B cell (primary cell): ENCODE data around the gene APP. TPM values are rescaled to one million over a fixed set of nuclear protein-coding genes. Genes with fewer than 3 reads are reported as not detected.
"Not testable (repeated sequence)": the region's sequence is repeated elsewhere in the genome, so short reads cannot be mapped to it uniquely, and the experiment has no call there.

Experiments used
- ATAC-seq: fragments of 200-7000 bp; cut with Tn5 transposase; one replicate; pipeline ENCODE4 v1.10.0; 2021; ENCODE audit warnings: low read depth, mild to moderate bottlenecking, moderate number of reproducible peaks, moderate library complexity
- CTCF ChIA-PET: fragments of 350-600 bp; sonication (Branson Sonifier 250); formaldehyde crosslinking; loops from one replicate; lab custom pipeline; 2021; ENCODE audit warnings: antibody characterized with exemption, inconsistent platforms; lab: Charles Lee
- POLR2A ChIA-PET: fragments of 350-600 bp; sonication (Branson Sonifier 250); formaldehyde crosslinking; loops from one replicate; lab custom pipeline; 2021; ENCODE audit warnings: antibody characterized with exemption; lab: Charles Lee
- DNase-seq: peaks from one replicate; pipeline ENCODE4 v3.0.0; 2013
- H2AFZ ChIP-seq: 2 replicates; pipeline ENCODE4 v1.6.1; 2012; ENCODE audit warnings: mild to moderate bottlenecking, low read depth, low read length; ENCODE audit not compliant: insufficient read depth, poor library complexity, severe bottlenecking
- H3K27ac ChIP-seq, 2 donors: 1 replicate in 1 of 2; 2 replicates in 1 of 2; pipeline ENCODE4 v1.5.1; 2012 to 2013; ENCODE audit warnings: low read length in 2 of 2, mild to moderate bottlenecking in 2 of 2, moderate library complexity in 1 of 2
- H3K27me3 ChIP-seq, 4 experiments: fragments of 200-600 bp in 1 of 4; sonication (generic) in 1 of 4; replicated peaks in 1 of 4; 1 replicate in 2 of 4; 2 replicates in 2 of 4; pipeline versions ENCODE4 v1.6.1 to v1.7.0; 2013 to 2016; ENCODE audit warnings: low read length in 3 of 4, mild to moderate bottlenecking in 2 of 4, mixed read lengths in 1 of 4, moderate library complexity in 1 of 4; ENCODE audit not compliant: insufficient read depth in 4 of 4, control insufficient read depth in 3 of 4; ENCODE audit errors: control extremely low read depth in 1 of 4
- H3K36me3 ChIP-seq, 2 experiments: replicated peaks in 1 of 2; 1 replicate in 1 of 2; 2 replicates in 1 of 2; pipeline versions ENCODE4 v1.6.1 to v1.7.1; 2013; ENCODE audit warnings: low read length in 1 of 2; ENCODE audit not compliant: insufficient read depth in 2 of 2, control insufficient read depth in 1 of 2; ENCODE audit errors: control extremely low read depth in 1 of 2, extremely low read depth in 1 of 2
- H3K4me1 ChIP-seq, 2 donors: fragments of 200-600 bp in 1 of 2; sonication (generic) in 1 of 2; 1 replicate in 1 of 2; 2 replicates in 1 of 2; pipeline versions ENCODE4 v1.5.1 to v1.6.1; 2013 to 2017; ENCODE audit warnings: low read length in 2 of 2; ENCODE audit not compliant: control insufficient read depth in 2 of 2, insufficient read depth in 2 of 2
- H3K4me2 ChIP-seq: replicated peaks from 2 replicates; pipeline ENCODE3; 2012; ENCODE audit warnings: mild to moderate bottlenecking, low read depth, low read length; ENCODE audit not compliant: poor library complexity, severe bottlenecking
- H3K4me3 ChIP-seq, 5 experiments: fragments of 200-600 bp in 1 of 5; sonication (generic) in 1 of 5; 1 replicate in 3 of 5; 2 replicates in 2 of 5; pipeline versions ENCODE4 v1.5.1 to v1.7.0; 2011 to 2016; ENCODE audit warnings: low read length in 4 of 5, mild to moderate bottlenecking in 4 of 5, low read depth in 2 of 5, control low read depth in 1 of 5, moderate library complexity in 1 of 5; ENCODE audit not compliant: insufficient read depth in 1 of 5; ENCODE audit errors: control extremely low read depth in 1 of 5, extremely low read depth in 1 of 5
- H3K79me2 ChIP-seq: fragments of 200-600 bp; sonication (generic); one replicate; pipeline ENCODE4 v1.6.0; 2016; ENCODE audit warnings: low read length; ENCODE audit not compliant: control insufficient read depth, insufficient read depth
- H3K9ac ChIP-seq: fragments of 200-600 bp; sonication (generic); 2 replicates; pipeline ENCODE4 v1.6.1; 2017; ENCODE audit warnings: mild to moderate bottlenecking, low read length, moderate library complexity
- H3K9me3 ChIP-seq, 3 donors: one replicate each; pipeline versions ENCODE4 v1.6.1 to v1.7.1; 2013; ENCODE audit warnings: low read length in 2 of 3; ENCODE audit not compliant: control insufficient read depth in 2 of 3, insufficient read depth in 1 of 3; ENCODE audit errors: control extremely low read depth in 1 of 3
- H4K20me1 ChIP-seq: 2 replicates; pipeline ENCODE4 v1.6.0; 2012; ENCODE audit warnings: mild to moderate bottlenecking, low read length; ENCODE audit not compliant: insufficient read depth, control insufficient read depth, poor library complexity, severe bottlenecking
- H3K27ac Mint-ChIP-seq: one replicate; pipeline ENCODE4 v1.8.0; 2021; ENCODE audit warnings: mixed read lengths
- H3K27me3 Mint-ChIP-seq: one replicate; pipeline ENCODE4 v1.8.0; 2021; ENCODE audit warnings: mixed read lengths
- H3K4me1 Mint-ChIP-seq: one replicate; pipeline ENCODE4 v1.8.0; 2021; ENCODE audit warnings: mixed read lengths
- H3K4me3 Mint-ChIP-seq: one replicate; pipeline ENCODE4 v1.8.0; 2021; ENCODE audit warnings: mixed read lengths
- H3K9me3 Mint-ChIP-seq: one replicate; pipeline ENCODE4 v1.8.0; 2022; ENCODE audit warnings: mixed read lengths; ENCODE audit not compliant: insufficient read depth
- EZH2 ChIP-seq: IDR thresholded peaks from 2 replicates; pipeline ENCODE4 v1.6.1; 2012; ENCODE audit warnings: borderline replicate concordance, low read depth, mild to moderate bottlenecking, moderate library complexity, low read length; ENCODE audit not compliant: insufficient read depth, poor library complexity, severe bottlenecking
- WGBS: methylation state at CpG from one replicate; pipeline ENCODE4 v1.1.5; 2013; ENCODE audit warnings: missing lambda C conversion rate; ENCODE audit not compliant: insufficient coverage; 5-methylcytosine and 5-hydroxymethylcytosine counted together
- intact Hi-C: fragments of 100-400 bp; cut with micrococcal nuclease; formaldehyde crosslinking; loops from one replicate; pipeline ENCODE4 v1.10.0; 2022
- polyA plus RNA-seq: library from polyadenylated mRNA; depleted of rRNA; stranded (reverse); fragments of >200 nt; gene quantifications from 2 replicates; pipeline ENCODE4 v1.2.3, GENCODE V29; 2012
- total RNA-seq, 2 donors: library from RNA; stranded (reverse); fragments of 120-200 nt in 1 of 2; gene quantifications; 1 replicate in 1 of 2; 2 replicates in 1 of 2; pipeline versions ENCODE4 v1.2.3 to v1.2.4, GENCODE V29; 2013 to 2022
- TF ChIP-seq, protein P1 (sequence below): fragments of 200-600 bp; IDR thresholded peaks from one replicate; pipeline ENCODE4 v1.8.0; 2022; ENCODE audit warnings: antibody characterized with exemption, mild to moderate bottlenecking

Gene APP
- total and polyA plus RNA-seq, 2 donors (not counting 1 experiment from before 2014, with no cell fraction given) = 28.3 to 34.7 TPM

GRCh38 chr21:25925936-25926335 is 244.6 kb downstream of the APP start:
- WGBS = no CpG with 5 or more reads among the region's 2 CpGs
- H3K36me3 ChIP-seq = no peaks in the 10 kb centered on the region
- POLR2A ChIA-PET = no interaction called here
- H3K79me2 ChIP-seq = no peaks in the 10 kb centered on the region
- H3K4me1 Mint-ChIP-seq = no peaks in the 10 kb centered on the region
- H3K4me3 Mint-ChIP-seq = no peak overlapping the region
- no peak overlapping the region for H3K4me3 ChIP-seq
- H3K4me2 ChIP-seq = no peak overlapping the region
- TF ChIP-seq EZH2 = no peak
- TF ChIP-seq, protein P1, sequence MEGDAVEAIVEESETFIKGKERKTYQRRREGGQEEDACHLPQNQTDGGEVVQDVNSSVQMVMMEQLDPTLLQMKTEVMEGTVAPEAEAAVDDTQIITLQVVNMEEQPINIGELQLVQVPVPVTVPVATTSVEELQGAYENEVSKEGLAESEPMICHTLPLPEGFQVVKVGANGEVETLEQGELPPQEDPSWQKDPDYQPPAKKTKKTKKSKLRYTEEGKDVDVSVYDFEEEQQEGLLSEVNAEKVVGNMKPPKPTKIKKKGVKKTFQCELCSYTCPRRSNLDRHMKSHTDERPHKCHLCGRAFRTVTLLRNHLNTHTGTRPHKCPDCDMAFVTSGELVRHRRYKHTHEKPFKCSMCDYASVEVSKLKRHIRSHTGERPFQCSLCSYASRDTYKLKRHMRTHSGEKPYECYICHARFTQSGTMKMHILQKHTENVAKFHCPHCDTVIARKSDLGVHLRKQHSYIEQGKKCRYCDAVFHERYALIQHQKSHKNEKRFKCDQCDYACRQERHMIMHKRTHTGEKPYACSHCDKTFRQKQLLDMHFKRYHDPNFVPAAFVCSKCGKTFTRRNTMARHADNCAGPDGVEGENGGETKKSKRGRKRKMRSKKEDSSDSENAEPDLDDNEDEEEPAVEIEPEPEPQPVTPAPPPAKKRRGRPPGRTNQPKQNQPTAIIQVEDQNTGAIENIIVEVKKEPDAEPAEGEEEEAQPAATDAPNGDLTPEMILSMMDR = no peak
- CTCF ChIA-PET = no interaction called here
- no peak overlapping the region for H3K9ac ChIP-seq
- DNase-seq (no peak), ATAC-seq (no peak)
- H3K9me3 ChIP-seq = no peaks in the 10 kb centered on the region
- H3K27me3 Mint-ChIP-seq = no peaks in the 10 kb centered on the region
- intact Hi-C loops = no loop called here
- no peaks in the 10 kb centered on the region for H3K27me3 ChIP-seq
- no peaks in the 10 kb centered on the region for H3K9me3 Mint-ChIP-seq
- no peaks in the 10 kb centered on the region for H4K20me1 ChIP-seq
- H3K27ac ChIP-seq = no peak overlapping the region
- no peak overlapping the region for H2AFZ ChIP-seq
- no peaks in the 10 kb centered on the region for H3K4me1 ChIP-seq
- H3K27ac Mint-ChIP-seq = no peak overlapping the region

DNA sequence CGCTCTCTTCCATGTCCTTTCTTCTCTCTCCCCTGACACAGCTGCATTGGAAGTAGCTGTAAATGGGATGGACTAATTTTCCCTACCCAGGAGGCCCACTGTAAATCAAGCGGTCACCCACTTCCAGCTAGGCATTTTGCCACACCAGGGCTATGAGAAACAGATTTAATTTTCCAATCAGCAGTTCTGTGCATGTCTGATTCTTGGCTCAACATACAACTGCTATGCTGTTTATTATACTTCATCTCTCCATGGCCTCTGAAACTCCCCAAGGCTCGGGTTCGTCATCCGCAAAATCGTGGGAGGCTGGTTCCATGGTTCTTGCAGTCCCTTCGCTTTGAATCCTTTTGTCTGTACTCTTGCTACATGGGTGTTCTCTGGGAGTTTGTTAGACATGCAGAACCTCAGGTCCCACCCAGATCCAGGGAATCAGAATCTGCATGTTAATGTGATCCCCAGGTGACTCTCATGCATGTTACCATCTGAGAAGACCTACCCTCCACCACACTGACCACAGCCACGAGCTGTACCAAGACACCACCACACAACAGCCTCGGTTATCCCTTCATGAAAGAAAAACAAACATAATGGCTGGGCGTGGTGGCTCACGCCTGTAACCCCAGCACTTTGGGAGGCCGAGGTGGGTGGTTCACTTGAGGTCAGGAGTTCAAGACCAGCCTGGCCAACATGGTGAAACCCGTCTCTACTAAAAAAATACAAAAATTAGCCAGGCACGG is 245.3 kb downstream of the APP start:
- ChIA-PET CTCF (no interaction called here), POLR2A (no interaction called here)
- no peak for DNase-seq
- H3K9me3 Mint-ChIP-seq = no peaks in the 10 kb centered on the region
- H3K79me2 ChIP-seq = no peaks in the 10 kb centered on the region
- H3K27me3 ChIP-seq = no peaks in the 10 kb centered on the region
- H3K9me3 ChIP-seq = no peaks in the 10 kb centered on the region
- no peak overlapping the region for H3K27ac ChIP-seq
- no peak for ATAC-seq
- H3K4me3 Mint-ChIP-seq = no peak overlapping the region
- no peaks in the 10 kb centered on the region for H3K36me3 ChIP-seq
- H4K20me1 ChIP-seq = no peaks in the 10 kb centered on the region
- no peak overlapping the region for H3K4me3 ChIP-seq
- no peaks in the 10 kb centered on the region for H3K4me1 ChIP-seq
- TF ChIP-seq, protein P1 = no peak
- TF ChIP-seq EZH2 = no peak
- H3K27me3 Mint-ChIP-seq = no peaks in the 10 kb centered on the region
- intact Hi-C loops = no loop called here
- H3K9ac ChIP-seq = no peak overlapping the region
- WGBS = 88% methylated on average over 7 of the region's 14 CpGs
- H2AFZ ChIP-seq = no peak overlapping the region
- H3K4me2 ChIP-seq = no peak overlapping the region
- no peaks in the 10 kb centered on the region for H3K4me1 Mint-ChIP-seq
- H3K27ac Mint-ChIP-seq = no peak overlapping the region

GRCh38 chr21:25918152-25918551 is 252.4 kb downstream of the APP start:
- no CpG with 5 or more reads among the region's 17 CpGs for WGBS
- H3K27ac ChIP-seq, H3K9me3 Mint-ChIP-seq, CTCF ChIA-PET, DNase-seq, H3K27ac Mint-ChIP-seq, H3K4me2 ChIP-seq, H3K4me3 Mint-ChIP-seq, H3K36me3 ChIP-seq, H4K20me1 ChIP-seq, H3K79me2 ChIP-seq, ATAC-seq, H2AFZ ChIP-seq, H3K9ac ChIP-seq, intact Hi-C loops, H3K27me3 ChIP-seq, H3K9me3 ChIP-seq, H3K4me3 ChIP-seq, POLR2A ChIA-PET, H3K27me3 Mint-ChIP-seq: not testable (repeated sequence)
- peaks cover 14% of the 10 kb centered on the region for H3K4me1 Mint-ChIP-seq
- H3K4me1 ChIP-seq = peaks cover 10% of the 10 kb centered on the region in 2 donors
